ENCODE data around the gene FOXC2.

- TF ChIP-seq CTCF (IDR thresholded peaks at IDR 0.05; ENCODE audit: low read length): no peak
- TF ChIP-seq EZH2 (optimal IDR thresholded peaks at IDR 0.05; ENCODE audit: low read depth, low read length): no peak
- no peak for TF ChIP-seq EZH2phosphoT487 (IDR thresholded peaks at IDR 0.05; ENCODE audit: low read length)
Observed at GRCh38 chr16:86595983-86596605, 29.5 kb downstream of the FOXC2 start.
